ENCODE results near the gene NCR3LG1.

The NCR3LG1 gene

DNA sequence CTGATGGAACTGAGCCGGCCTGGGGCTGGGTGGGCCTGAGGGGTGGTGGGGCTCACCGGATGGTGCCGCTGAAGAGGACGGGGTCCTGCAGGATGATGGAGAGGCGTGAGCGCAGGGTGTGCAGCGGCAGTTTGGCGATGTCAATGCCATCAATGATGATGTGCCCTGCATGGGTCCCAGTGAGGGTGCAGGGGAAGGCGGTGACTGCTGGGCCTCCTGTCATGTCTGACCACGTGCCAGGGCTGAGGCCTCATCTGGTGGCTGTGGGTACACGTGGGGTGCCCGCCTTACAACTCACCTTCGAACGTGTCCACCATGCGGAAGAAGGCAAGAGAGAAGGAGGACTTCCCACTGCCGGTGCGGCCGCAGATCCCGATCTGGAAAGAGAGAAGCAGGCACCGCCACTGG lies 44.0 kb downstream of the NCR3LG1 start:
- DNase-seq, result no peak

DNA sequence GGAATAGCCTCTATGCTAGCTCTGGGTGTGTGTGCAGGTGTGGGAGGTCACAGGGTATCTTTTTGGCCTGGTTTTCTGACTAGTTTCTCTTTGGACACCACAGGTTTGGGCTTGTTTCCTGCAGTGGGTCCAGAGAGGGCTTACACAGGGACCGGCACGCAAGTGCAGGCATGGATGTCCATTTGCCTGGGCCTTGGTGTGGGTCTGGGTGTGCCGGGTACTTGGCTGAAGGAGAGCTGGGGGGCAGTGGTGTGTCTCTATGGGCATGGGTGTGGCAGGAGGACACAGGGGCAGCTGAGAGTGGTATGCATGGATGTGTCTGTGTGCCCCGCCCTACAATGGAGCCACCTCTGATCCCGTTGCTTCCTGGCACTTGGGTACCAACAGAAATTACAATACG lies 44.4 kb downstream of the NCR3LG1 start:
- DNase-seq, result no peak

DNA sequence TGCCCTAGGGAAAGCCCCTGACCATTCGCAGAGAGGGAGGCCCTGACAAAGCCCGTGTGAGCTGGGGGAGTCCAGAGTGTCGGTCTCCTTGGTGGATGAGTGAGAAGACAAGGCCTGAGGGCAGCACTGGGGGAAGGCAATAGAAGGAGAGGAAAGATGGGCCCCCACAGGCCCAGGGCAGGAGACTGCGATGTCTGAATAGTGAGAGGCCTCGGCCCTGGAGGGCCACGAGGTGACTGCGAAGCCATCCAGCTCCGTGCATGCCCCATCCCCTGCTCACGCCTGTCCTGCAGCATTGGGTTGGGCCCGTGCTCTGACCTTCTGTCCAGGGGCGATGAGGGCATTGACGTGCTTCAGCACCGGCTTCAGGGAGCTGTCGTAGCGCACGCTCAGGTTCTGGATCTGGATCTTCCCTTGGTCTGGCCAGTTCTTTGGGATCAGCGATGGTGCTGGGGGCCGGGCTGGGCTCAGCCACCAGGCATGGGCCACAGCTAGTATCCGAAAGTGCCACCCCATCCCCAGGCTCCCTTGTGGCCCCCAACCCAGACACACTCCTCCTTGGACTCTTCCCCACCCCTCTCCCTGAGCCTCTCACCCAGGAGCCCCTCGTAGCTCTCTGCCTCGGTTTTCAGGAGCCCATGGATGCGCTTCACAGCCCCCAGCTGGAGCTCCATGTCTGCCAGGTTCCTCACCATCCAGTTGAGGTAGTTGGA lies 45.2 kb downstream of the NCR3LG1 start:
- DNase-seq, result no peak

DNA sequence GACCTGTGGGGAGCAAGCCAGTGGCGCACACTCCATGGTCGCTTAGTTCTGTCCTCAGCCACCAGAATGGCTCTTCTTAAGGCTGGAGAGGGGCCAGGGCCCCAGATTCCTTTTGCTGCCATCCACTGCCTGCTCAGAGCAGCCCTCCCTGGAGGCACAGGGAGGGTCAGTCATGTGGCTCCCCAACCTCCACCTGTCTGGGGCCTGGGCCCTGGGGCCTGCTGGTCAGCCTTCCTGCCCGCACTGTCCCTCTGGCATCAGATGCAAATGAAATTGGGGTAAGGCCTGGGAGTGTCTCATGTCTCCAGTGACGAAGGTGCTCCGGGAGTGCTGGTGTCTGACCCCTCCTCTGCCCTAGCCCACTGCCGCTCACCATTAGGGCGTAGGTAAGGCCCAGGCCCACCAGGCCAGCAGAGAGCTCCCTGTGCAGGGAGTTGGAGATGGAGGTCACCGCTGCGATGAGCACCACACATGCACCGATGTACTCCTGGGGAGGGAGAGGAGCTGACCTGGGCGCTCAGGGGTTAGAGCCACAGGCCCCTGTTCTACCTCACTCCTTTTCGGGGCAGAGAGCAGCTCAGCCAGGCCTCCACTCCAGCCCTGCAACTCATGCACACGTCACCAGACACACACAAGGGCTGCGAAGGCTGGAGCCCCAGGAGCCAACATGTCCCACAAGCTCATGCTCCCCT lies 45.9 kb downstream of the NCR3LG1 start:
- DNase-seq, result no peak

DNA sequence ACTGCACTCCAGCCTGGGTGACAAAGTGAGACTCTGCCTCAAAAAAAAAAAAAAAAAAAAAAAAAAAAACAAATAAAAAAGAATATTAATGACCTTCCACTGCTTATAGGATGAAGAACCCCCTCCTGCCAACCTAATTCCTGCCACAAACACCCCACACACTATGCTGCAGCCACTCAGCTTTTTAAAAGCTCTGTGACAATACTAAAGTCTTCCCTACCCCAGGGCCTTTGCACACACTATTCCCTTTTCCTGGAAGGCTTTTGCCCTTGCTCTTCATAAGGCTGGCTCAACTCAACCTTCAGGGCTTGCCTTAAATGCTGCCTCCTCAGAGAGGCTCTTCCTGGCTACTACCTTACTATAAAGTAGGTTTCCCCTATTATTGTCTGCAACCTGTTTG lies 47.6 kb downstream of the NCR3LG1 start:
- DNase-seq, result no peak

DNA sequence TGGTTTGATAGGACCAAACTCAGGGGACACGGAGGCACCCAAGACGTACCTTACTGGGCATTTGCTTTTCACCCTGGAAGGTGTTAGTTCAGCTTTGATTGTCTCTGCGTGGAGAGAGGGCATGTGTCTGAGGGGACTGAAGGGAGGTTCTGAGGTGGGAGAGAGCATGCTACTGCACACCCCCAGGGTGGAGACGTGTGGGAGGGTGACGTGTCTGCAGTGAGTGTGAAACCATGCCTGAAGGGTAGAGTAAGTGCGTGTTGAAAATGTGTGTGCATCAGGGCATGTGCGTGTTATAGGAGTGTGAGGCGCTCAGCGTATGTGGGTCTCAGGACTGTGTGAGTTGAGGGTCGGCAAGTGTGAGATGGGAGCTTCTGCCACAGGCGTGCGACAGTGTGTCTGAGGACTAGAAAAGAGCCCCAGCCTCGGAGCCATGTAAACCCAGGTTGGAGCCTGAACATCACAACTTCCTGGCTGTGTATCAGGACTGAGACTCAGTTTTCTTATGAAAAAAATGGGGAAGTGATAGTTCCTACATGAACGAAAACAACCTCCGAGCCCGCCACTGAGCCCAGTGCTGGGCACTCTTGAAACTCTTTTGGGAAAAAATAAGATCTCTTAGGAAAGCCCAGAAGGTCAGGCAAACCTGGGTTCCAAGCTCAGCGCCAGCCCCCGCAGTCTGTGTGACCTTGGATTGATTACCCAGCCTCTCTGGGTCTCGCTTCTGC lies 48.6 kb downstream of the NCR3LG1 start:
- no peak for DNase-seq

DNA sequence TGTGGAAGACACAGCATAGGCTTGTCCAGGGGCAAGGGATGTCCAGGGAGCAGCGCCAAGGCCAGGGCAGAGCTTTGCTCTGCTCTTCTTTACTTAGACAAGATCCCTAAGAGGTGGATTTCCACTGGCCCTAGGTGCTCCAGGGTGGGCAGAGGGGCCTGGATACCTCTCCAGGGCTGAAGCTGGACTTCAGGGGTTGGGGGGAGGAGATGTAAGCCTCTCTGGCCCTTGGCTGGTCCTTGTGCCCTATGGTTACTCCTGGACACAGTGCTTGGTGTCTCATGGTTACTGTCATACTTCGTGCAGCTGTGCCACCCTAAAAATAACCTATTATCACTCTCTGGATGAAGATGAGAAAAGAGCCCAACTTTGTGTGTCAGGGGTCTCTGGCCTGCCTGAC lies 49.7 kb downstream of the NCR3LG1 start:
- DNase-seq, result no peak

DNA sequence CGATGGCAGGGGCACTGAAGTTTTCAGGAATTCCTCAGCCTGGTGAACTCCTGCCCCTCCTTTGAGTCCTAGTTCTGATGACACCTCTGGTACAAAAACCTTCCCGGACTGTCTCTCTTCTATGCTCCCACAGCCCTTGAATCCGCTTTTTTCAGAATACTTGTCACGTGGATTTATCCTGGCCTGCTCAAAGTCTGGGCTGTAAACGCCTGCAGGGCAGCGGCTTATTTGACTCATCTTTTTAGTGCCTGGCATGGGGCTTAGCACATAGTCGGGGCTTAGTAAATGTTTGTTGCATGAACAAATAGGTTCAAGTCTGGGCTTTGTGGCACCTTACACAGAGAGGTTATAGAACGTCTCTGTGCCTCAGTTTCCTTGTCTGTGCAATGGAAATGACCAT lies 50.2 kb downstream of the NCR3LG1 start:
- DNase-seq, result no peak

DNA sequence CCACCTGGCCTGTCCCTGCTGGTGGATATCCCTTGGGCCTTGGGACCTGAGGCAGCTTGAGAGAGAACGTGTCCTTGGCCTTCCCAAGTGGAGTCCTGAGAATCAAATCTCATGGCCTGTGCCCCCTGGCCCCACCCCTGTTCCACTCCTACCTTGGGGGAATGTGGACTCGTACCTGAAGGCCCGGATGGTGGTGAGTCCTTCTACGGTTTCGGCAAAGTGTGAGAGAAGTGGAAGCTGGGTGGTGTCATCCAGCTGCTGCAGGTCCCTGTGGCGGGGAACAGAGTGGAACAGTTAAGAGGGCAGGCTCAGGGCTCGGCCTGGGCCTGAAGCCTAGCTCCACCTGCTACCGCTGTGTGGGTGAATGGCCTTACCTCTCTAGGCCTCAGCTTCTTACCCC lies 50.9 kb downstream of the NCR3LG1 start:
- DNase-seq, result no peak

DNA sequence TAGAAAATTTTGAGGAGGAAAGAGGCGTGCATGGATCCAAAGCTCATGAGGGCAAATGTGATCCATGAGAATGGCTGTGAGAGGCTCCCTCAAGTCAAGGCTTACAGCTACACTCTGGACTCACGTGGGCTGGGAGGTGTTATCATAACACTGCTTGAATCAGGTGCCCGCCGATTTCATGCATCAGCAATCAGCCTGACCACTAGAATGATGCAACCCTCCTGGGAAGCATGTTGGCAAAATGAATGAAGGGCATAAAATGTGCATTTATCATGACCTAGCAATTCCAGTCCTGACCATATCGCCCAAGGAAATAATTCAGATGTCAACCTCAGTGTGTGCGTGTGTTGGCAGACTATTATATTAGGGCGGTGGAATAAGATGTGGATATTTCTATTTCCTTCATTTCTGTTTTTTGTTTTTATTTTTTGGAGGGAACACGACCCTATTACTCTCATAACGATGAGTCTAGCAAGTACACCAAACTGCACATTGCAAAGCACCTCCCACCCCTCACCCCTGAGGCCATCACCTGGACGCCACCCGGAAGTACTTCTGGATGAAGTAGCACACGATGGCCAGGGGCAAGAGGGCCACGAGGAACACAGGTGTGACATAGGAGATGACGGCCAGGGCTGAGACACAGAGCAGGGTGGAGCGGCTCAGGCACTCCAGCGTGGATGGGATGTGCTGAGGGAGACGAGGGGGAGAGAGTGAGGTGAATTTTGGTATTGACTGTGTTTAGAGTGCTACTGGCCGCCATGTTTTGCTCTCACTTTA lies 52.6 kb downstream of the NCR3LG1 start:
- no peak for DNase-seq

DNA sequence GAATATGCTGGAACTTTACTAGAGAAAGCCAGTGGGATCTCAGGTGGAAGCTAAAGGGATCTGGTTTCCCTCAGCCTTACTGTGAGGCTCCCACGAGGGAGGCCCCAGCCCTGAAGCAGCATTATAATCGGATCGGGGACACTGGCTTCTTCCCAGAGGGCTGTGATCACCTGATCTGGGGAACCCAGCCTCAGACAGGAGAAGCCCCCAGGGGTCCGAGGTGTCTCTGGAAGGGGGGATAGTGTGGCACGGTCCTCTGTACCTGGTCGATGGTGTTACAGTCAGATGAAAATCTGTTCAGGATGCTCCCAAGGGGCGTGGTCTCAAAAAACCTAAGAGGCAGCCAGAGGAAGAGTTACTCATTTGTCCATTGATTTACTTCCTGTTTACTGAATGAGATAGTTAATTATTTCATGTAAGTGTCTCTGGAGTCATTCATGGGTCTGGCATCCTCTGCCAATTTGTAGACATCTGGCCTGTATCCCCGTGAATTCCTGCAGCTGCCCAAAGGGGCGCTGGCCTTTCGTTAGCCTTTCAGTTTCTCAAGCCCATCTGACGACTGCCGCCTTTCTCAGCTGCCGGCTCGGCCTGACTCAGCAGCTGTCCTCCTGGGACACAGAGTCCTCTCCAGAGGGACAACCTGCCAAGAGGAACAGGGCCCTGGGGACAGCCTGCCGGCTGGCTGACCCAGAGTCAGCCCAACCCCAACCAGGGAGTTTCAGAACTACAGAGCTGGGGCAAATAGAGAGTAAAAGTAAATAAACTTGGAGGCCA lies 53.8 kb downstream of the NCR3LG1 start:
- no peak for DNase-seq

DNA sequence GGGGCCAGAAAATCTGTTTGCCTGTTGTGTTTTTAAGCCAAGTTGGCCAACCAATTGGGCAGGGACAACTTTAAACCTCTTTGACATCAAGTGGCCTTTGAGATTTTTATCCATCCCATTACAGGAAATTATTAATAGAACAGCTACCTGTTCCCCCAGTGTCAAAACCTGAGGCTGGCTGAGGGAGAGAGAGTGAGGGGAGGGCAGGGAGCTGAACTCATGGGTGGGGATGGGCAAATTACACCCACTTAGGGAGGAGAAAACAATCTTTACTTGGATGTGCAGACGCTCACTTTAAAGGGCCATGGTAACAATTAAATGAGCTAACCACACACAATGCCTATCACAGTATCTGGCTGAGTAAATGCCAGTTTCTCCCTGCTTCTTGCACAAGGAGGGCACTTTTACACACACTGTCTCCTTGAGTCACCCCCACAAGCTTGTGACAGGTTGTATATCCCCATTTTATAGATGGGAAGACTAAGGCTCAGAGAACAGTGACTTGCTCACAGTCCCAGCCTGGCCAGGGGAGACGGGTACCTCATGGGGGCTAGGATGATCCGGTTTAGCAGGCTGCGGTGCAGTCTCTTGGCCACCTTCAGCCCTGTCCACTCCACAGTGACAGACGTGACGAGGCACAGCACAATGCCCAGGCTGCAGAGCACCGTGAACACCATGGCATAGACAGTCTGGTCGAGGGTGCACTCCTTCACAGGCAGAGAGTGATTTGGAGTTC lies 54.6 kb downstream of the NCR3LG1 start:
- DNase-seq, result no peak

DNA sequence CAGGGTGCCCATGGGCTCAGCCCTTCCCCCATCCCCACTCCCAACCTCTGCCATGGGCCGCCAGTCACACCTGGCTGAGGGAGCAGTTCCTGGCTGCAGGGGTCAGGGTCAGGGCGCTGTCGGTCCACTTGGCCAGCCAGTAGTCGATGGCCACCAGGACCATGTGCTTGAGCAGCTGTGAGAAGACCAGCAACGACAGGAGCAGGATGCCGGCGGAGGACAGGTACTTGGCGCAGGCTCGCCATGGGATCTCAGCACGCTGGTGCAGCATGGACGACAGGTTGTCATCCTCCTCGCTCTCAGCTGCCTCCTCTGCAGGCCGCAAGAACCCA lies 55.2 kb downstream of the NCR3LG1 start:
- DNase-seq, result no peak

DNA sequence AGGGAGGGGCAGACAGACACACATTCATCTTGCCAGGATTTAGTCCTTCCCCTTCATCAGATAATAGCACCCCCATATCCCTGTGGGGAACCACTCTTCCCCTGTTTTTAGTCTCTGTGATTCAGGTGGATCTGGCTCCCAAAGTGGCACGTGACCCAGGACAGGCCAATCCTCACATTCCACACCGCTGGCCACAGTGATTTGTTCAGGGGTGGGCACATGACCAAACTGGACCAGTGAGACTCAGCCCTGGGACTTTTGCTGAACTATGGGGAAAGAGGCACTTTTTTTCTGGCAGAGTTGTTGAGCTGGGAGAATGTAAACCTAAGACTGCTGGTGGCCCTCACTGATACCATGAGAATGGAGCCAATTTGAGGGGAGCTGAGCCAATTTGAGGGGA lies 56.0 kb downstream of the NCR3LG1 start:
- no peak for DNase-seq

DNA sequence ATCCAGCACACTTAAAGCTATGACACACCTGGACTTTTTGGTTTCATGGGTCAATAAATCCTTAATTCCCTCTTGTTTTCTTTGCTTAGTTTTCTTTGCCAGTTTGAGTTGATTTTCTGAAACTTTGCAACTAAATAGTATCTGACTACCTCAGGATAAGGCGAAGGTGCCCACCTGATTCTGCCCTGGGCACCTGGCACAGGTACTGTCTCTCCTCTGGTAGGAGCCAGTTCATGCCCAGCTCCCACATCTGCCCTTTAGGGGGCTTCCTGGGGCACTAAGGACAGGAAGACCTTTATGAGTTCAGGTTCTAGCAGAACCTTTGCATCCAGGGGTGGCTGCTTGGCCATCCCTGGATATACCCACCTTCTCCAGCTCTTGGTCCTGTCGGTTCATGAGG lies 56.4 kb downstream of the NCR3LG1 start:
- DNase-seq, result no peak

DNA sequence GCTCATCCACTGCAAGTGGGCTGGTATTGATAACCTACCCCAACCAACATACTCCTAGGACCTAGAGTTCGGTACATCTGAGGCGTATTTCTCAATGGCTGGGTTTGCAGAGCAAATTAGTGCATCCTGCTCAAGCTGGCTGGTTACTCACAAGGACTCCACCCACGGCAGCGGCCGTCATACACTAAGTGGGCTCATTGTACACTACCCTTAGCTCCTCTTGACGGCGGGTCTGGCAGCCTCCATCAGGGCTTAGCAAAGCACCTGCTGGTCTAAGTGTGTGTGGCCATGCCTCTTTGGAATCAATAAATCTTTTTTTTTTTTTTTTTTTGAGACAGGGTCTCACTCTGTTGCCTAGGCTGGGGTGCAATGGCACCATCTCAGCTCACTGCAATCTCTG lies 57.0 kb downstream of the NCR3LG1 start:
- no peak for DNase-seq

DNA sequence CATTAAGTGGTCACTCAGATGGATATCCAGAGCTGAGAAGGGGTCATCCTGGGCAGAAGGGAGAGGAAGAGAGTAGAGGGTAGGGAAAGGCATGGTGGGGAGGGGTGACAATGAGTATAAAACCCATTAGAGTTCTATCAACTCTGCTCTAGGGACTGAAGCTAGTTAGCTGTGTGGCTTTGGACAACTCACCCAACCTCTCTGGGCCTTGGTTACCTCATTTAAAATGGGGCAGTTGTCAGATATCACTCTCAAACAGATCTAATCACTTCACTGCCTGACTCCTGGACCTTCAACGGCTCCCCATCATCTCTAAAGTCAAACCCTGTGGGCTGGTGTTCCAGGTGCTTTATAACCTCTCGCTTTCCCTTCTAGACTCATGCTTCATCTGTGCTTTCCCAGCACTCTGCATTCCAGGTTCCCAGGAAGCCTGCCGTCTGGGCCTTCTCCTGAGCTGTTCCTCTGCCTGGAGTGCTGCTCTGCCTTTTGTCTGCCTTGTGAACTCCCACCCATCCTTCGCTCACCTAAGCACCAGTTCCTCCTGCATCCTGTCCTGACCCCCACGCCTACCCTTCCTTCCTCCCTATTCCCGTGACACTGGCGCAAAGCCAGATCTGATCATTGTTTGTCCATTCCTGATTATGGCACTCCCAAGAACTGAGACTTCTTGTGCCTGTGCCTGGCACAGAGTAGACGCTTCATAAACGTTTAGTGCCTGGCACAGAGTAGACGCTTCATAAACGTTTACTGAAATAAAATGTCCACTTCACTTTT lies 59.2 kb downstream of the NCR3LG1 start:
- DNase-seq, result no peak

DNA sequence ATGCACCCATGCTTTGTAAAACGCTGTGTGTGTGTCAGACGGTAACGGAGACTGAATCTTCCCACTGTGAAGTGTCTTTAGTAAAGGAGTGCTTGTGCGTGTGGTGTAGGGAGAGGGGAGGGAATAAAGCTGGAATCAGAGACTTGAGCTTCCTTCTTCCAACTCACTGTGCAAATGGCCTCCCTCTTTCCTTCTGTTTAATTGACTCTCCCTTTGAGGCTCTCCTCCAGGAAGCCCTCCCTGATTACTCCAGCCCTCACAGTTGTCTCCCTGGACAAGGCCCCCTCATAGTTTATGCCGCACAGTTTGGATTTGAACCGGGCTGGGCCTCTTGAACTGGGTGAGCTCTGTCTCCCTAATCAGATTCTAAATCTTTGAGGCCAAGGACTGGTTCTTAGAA lies 59.8 kb downstream of the NCR3LG1 start:
- DNase-seq, result no peak

DNA sequence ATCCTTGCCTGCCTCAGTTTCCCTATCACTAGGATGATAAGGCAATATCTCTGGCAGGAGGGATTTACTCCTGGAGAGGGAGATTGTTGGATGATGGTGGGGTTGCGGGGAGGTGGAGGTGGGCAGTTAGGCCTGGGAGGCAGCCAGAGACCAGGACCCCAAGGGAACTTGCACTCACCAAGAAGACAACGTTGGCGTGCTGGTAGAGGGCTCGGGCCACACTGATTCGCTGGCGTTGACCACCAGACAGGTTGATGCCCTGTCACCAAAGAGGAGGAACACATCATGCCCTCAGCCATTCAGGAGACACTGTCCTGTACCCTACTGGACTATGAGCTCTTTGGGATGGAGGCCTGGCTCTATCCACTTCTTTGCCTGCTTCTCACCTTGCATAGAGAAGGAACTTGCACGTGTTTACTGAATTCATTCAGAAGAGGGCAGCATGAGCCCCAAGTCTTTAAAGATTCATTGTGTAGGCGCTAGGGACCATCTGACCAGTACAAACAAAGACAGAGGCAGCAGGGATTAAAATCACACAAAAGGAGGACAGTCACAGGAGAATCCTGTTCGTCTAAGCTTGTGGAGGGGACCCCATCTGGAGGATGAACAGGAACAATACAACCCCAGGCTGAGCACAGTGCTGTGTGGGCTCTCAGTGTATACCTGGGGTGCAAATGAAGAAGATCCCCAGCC lies 61.0 kb downstream of the NCR3LG1 start:
- no peak for DNase-seq
